Gastroesophageal sphincter (tissue), 4 donors: Measurements from ENCODE around the gene KCNA3. TPM values are rescaled to one million over a fixed set of nuclear protein-coding genes. Genes with fewer than 3 reads are reported as not detected.
A peak's percentile ranks its signal among the peaks of the same experiment; 100 is the strongest.

ENCODE experiments used
- ATAC-seq: fragments of 150-250 bp; one replicate; pipeline ENCODE4 v1.9.1; 2016; ENCODE audit warnings: mild to moderate bottlenecking, moderate library complexity
- H3K27ac ChIP-seq, 4 donors: fragments of 200-600 bp; sonication (generic) in 3 of 4; 1 replicate in 3 of 4; 2 replicates in 1 of 4; pipeline ENCODE4 v1.5.1; 2016 to 2019
- H3K27me3 ChIP-seq: fragments of 200-600 bp; sonication (generic); one replicate; pipeline ENCODE4 v1.5.1; 2019
- H3K36me3 ChIP-seq, 2 donors: fragments of 200-600 bp; sonication (generic); one replicate each; pipeline ENCODE4 v1.5.1; 2019; ENCODE audit warnings: control low read depth in 1 of 2
- H3K4me1 ChIP-seq, 3 donors: fragments of 200-600 bp; sonication (generic); 1 replicate in 2 of 3; 2 replicates in 1 of 3; pipeline ENCODE4 v1.5.1; 2016 to 2019; ENCODE audit warnings: control low read depth in 2 of 3
- H3K4me3 ChIP-seq, 2 donors: fragments of 200-600 bp; sonication (generic); one replicate each; pipeline ENCODE4 v1.5.1; 2019; ENCODE audit warnings: mild to moderate bottlenecking in 1 of 2, moderate library complexity in 1 of 2
- H3K9me3 ChIP-seq, 3 donors: fragments of 200-600 bp; sonication (generic); one replicate each; pipeline ENCODE4 v1.5.1; 2017 to 2019; ENCODE audit warnings: control low read depth in 2 of 3
- CTCF ChIP-seq, 4 experiments: fragments of 200-600 bp in 2 of 4; fragments of 450-650 bp in 2 of 4; sonication (generic) in 1 of 4; IDR thresholded peaks; one replicate each; pipeline ENCODE4 v1.5.1; 2017 to 2019; ENCODE audit warnings: antibody characterized with exemption in 4 of 4, mild to moderate bottlenecking in 2 of 4, moderate library complexity in 2 of 4
- EP300 ChIP-seq: sonication (generic); formaldehyde crosslinking; IDR thresholded peaks from one replicate; pipeline ENCODE4 v1.6.1; 2017; ENCODE audit warnings: antibody characterized with exemption, mild to moderate bottlenecking
- POLR2A ChIP-seq, 2 donors: fragments of 450-650 bp; IDR thresholded peaks; one replicate each; pipeline ENCODE4 v1.6.1; 2017; ENCODE audit warnings: antibody characterized with exemption in 2 of 2, mild to moderate bottlenecking in 2 of 2, moderate library complexity in 1 of 2
- POLR2AphosphoS5 ChIP-seq: sonication (generic); formaldehyde crosslinking; IDR thresholded peaks from one replicate; pipeline ENCODE4 v1.6.1; 2017; ENCODE audit warnings: antibody characterized with exemption
- WGBS, 2 donors: methylation state at CpG; one replicate each; pipeline ENCODE4 v1.1.5; 2018; ENCODE audit warnings: low coverage in 1 of 2; 5-methylcytosine and 5-hydroxymethylcytosine counted together
- total RNA-seq, 4 donors: library from RNA; depleted of rRNA; stranded (reverse); fragments of >200 nt; gene quantifications; one replicate each; pipeline ENCODE4 v1.1.0, GENCODE V29; 2016

KCNA3 gene
- total RNA-seq, 4 donors from 2014 or later, result 0.31 to 1.9 (median 0.49) TPM

GRCh38 chr1:110634086-110634454 is 40.7 kb downstream of the KCNA3 start:
- Histone ChIP-seq H3K4me3 (no peak overlapping the region), H3K27ac (no peak overlapping the region), H3K36me3 (no peaks in the 10 kb centered on the region), H3K9me3 (no peaks in the 10 kb centered on the region), H3K4me1 (peaks cover 0 to 19% (median 10%) of the 10 kb centered on the region in 3 donors), H3K27me3 (peaks cover 13% of the 10 kb centered on the region)
- no peak for TF ChIP-seq EP300
- TF ChIP-seq CTCF (IDR thresholded peaks at IDR 0.05), result no peak
- no peak for TF ChIP-seq POLR2AphosphoS5
- TF ChIP-seq POLR2A (IDR thresholded peaks at IDR 0.05), result no peak
- WGBS, 2 donors, result no CpG with 5 or more reads among the region's 1 CpG
- no peak for ATAC-seq

GRCh38 chr1:110633646-110634030 is 41.1 kb downstream of the KCNA3 start:
- Histone ChIP-seq H3K36me3 (no peaks in the 10 kb centered on the region), H3K4me1 (peaks cover 0 to 19% (median 10%) of the 10 kb centered on the region in 3 donors), H3K9me3 (no peaks in the 10 kb centered on the region), H3K27me3 (peaks cover 13% of the 10 kb centered on the region), H3K27ac (no peak overlapping the region), H3K4me3 (no peak overlapping the region)
- no peak for TF ChIP-seq EP300
- 58 to 70% methylated on average over 2 of the region's 2 CpGs for WGBS, 2 donors
- ATAC-seq, result no peak

- Histone ChIP-seq H3K27me3 (peaks cover 13% of the 10 kb centered on the region), H3K9me3 (no peaks in the 10 kb centered on the region), H3K4me1 (peaks cover 0 to 19% (median 10%) of the 10 kb centered on the region in 3 donors), H3K27ac (no peak overlapping the region), H3K4me3 (no peak overlapping the region), H3K36me3 (no peaks in the 10 kb centered on the region)
- no peak for TF ChIP-seq POLR2AphosphoS5
- no peak for TF ChIP-seq POLR2A (IDR thresholded peaks at IDR 0.05)
- TF ChIP-seq CTCF (IDR thresholded peaks at IDR 0.05), result no peak
- no peak for TF ChIP-seq EP300
- WGBS, 2 donors, result 74 to 84% methylated on average over 6 of the region's 6 CpGs
- ATAC-seq, result no peak
Measured at GRCh38 chr1:110631836-110632620, 42.7 kb downstream of the KCNA3 start.

- Histone ChIP-seq H3K27ac (no peak overlapping the region), H3K27me3 (peaks cover 13% of the 10 kb centered on the region), H3K36me3 (no peaks in the 10 kb centered on the region), H3K9me3 (no peaks in the 10 kb centered on the region), H3K4me1 (peaks cover 0 to 19% (median 10%) of the 10 kb centered on the region in 3 donors), H3K4me3 (no peak overlapping the region)
- TF ChIP-seq EP300 (no peak), CTCF (IDR thresholded peaks at IDR 0.05) (peak; percentile 74 to 90 (median 76)), POLR2AphosphoS5 (no peak), POLR2A (IDR thresholded peaks at IDR 0.05) (no peak)
- peak; percentile 60 for ATAC-seq
- 41 to 49% methylated on average over 9 to 10 of the region's 13 CpGs for WGBS, 2 donors
Measured at GRCh38 chr1:110630839-110631663, 43.7 kb downstream of the KCNA3 start.

GRCh38 chr1:110628323-110629105 is 46.2 kb downstream of the KCNA3 start:
- ATAC-seq, result no peak
- Histone ChIP-seq H3K36me3 (no peaks in the 10 kb centered on the region), H3K27ac (no peak overlapping the region), H3K4me1 (no peaks in the 10 kb centered on the region), H3K9me3 (no peaks in the 10 kb centered on the region), H3K27me3 (peaks cover 13% of the 10 kb centered on the region), H3K4me3 (no peak overlapping the region)
- TF ChIP-seq POLR2A (IDR thresholded peaks at IDR 0.05) (no peak), CTCF (IDR thresholded peaks at IDR 0.05) (no peak), POLR2AphosphoS5 (no peak), EP300 (no peak)
- WGBS, 2 donors, result 61 to 75% methylated on average over 1 to 2 of the region's 6 CpGs
